Mucosa of descending colon (tissue), 3 donors: ENCODE results near the gene GSTK1. TPM values are rescaled to one million over a fixed set of nuclear protein-coding genes. Genes with fewer than 3 reads are reported as not detected.
"Not testable (repeated sequence)": the region's sequence is repeated elsewhere in the genome, so short reads cannot be mapped to it uniquely, and the experiment has no call there.

Source experiments
- ATAC-seq: fragments of 200-7000 bp; cut with Tn5 transposase; one replicate; pipeline ENCODE4 v1.9.1; 2020; ENCODE audit warnings: mild to moderate bottlenecking, moderate library complexity
- DNase-seq, 3 donors: peaks; one replicate each; pipeline ENCODE4 v3.0.0-alpha.2; 2020
- H3K36me3 ChIP-seq: fragments of 200-600 bp; one replicate; pipeline ENCODE4 v1.8.0; 2021; ENCODE audit warnings: low read depth, mild to moderate bottlenecking
- H3K4me1 ChIP-seq: fragments of 200-600 bp; one replicate; pipeline ENCODE4 v1.8.0; 2021; ENCODE audit warnings: low read depth, mild to moderate bottlenecking
- H3K4me3 ChIP-seq: fragments of 200-600 bp; one replicate; pipeline ENCODE4 v1.8.0; 2021; ENCODE audit warnings: mild to moderate bottlenecking
- H3K9me3 ChIP-seq: fragments of 200-600 bp; one replicate; pipeline ENCODE4 v1.8.0; 2021; ENCODE audit warnings: mild to moderate bottlenecking
- CTCF ChIP-seq: fragments of 200-600 bp; IDR thresholded peaks from one replicate; pipeline ENCODE4 v1.8.0; 2022; ENCODE audit warnings: antibody characterized with exemption, mild to moderate bottlenecking
- intact Hi-C, 2 donors: fragments of 100-400 bp; cut with DNase I in 1 of 2; cut with micrococcal nuclease in 1 of 2; formaldehyde crosslinking; loops; one replicate each; pipeline versions ENCODE4 v1.11.0 to v1.11.1; 2022; cut with DNase I, micrococcal nuclease
- total RNA-seq, 3 donors: library from RNA; stranded (reverse); fragmentation: NEBNext Ultra II Directional in 2 of 3; extraction: Animal tissue kit (Norgen Biotek cat#: 25700) in 2 of 3; gene quantifications; one replicate each; pipeline versions ENCODE4 v1.2.1 to v1.2.4, GENCODE V29; 2021 to 2023
- donor health status: DM: no; HTN: no; CAD: no; lungs with moderate emphysema.
- donor health status: DM: no; HTN: no; CAD: no.
- donor health status: DM: no; HTN: yes; CAD: no.

The GSTK1 gene
- total RNA-seq, 3 donors from 2014 or later = 193 to 363 (median 355) TPM

- ATAC-seq = no peak
- DNase-seq = no peak
- H3K4me1 ChIP-seq = peaks cover 55% of the 10 kb centered on the region
- no peaks in the 10 kb centered on the region for H3K36me3 ChIP-seq
- intact Hi-C loops = no loop called here
- TF ChIP-seq CTCF = no peak
- no peak overlapping the region for H3K4me3 ChIP-seq
- no peaks in the 10 kb centered on the region for H3K9me3 ChIP-seq
These were observed 23.3 kb downstream of the GSTK1 start for GRCh38 chr7:143286522-143286890.

GRCh38 chr7:143287339-143287934 is 24.2 kb downstream of the GSTK1 start:
- Histone ChIP-seq H3K4me1 (peaks cover 53% of the 10 kb centered on the region), H3K4me3 (no peak overlapping the region), H3K9me3 (no peaks in the 10 kb centered on the region), H3K36me3 (no peaks in the 10 kb centered on the region)
- TF ChIP-seq CTCF = no peak
- intact Hi-C loops = no loop called here
- ATAC-seq (no peak), DNase-seq (peak in 1 of 3 donors; percentile 58)

- H3K4me1 ChIP-seq = peaks cover 47% of the 10 kb centered on the region
- H3K9me3 ChIP-seq = no peaks in the 10 kb centered on the region
- TF ChIP-seq CTCF = peak; percentile 43
- peak; percentile 84 for ATAC-seq
- H3K36me3 ChIP-seq = no peaks in the 10 kb centered on the region
- DNase-seq = peak; percentile 98 to 99 (median 99)
- peak within 1 kb of the TSS; percentile 82 for H3K4me3 ChIP-seq
- intact Hi-C loops = no loop called here
These were observed 24.9 kb downstream of the GSTK1 start, which contains the start of gene CASP2 for GRCh38 chr7:143287935-143288826. Gene CASP2 (plus strand): TSS chr7:143288351. CDS start chr7:143288456, 105 bp downstream.

GRCh38 chr7:143288836-143289235 is 25.6 kb downstream of the GSTK1 start:
- Histone ChIP-seq H3K4me1 (peaks cover 41% of the 10 kb centered on the region), H3K36me3 (no peaks in the 10 kb centered on the region), H3K9me3 (no peaks in the 10 kb centered on the region), H3K4me3 (peak overlapping the region; percentile 82)
- DNase-seq (no peak), ATAC-seq (no peak)
- TF ChIP-seq CTCF = no peak
- intact Hi-C loops = no loop called here

GRCh38 chr7:143289421-143289820 is 26.2 kb downstream of the GSTK1 start:
- DNase-seq (no peak), ATAC-seq (no peak)
- Histone ChIP-seq H3K4me3 (no peak overlapping the region), H3K9me3 (no peaks in the 10 kb centered on the region), H3K36me3 (no peaks in the 10 kb centered on the region), H3K4me1 (peaks cover 35% of the 10 kb centered on the region)
- intact Hi-C loops = no loop called here
- no peak for TF ChIP-seq CTCF

GRCh38 chr7:143289888-143290287 is 26.6 kb downstream of the GSTK1 start:
- not testable (repeated sequence) for H3K9me3 ChIP-seq, H3K4me3 ChIP-seq, DNase-seq, ATAC-seq, H3K36me3 ChIP-seq
- peaks cover 35% of the 10 kb centered on the region for H3K4me1 ChIP-seq
- intact Hi-C loops = loop anchor here in 1 of 2 donors (10.0 kb wide), 1 partner anchor 45 kb away; no protein-coding TSS in a partner anchor
